NCI-H2196 treated with DMSO at 0.1 percent for 48 hours (cell line): ENCODE measurements around the gene OSBPL10.

Source experiments
- DNase-seq: peaks from one replicate; lab custom pipeline; 2025; ENCODE audit not compliant: unreplicated experiment; lab: John Stamatoyannopoulos, UW

Gene OSBPL10

DNA sequence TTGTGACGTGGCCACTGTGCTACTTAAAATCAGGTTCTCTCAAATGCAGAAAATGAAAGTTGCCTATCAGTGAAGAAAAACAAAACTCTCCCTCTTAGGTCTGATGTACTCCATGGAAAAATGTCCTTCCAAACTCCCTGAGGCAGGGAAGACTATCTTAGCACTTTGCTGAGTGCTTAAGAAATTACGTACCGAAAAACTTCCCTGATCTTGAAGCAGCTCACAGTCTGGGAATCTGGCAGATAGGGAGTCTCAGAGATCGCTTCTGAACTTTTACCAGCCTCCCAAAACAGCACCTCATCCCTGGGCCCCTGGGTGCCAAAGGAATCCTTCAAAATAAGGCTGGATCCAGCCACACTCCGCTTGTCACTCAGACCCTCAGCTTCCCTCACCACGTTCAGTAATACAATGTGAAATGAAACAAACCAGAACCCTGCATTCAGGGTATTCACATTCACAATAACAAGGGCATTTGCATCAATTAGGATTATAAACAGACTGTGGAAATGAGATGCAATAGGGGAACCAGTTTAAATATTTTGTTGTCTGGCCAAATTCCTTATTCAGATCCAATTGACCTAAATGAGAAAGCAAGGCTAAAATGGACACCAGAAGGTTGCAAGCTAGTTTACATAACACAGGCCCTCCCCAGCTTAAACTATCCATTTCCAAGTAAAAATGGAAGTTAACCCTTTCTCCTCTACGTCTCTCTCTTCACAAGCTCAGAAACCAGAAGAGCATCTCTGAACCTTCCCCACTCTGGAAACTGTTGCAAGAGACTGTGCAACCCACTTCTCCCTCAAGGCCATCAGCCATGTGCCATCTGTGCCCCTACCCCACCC lies 20.9 kb downstream of the OSBPL10 start:
- DNase-seq: no peak

DNA sequence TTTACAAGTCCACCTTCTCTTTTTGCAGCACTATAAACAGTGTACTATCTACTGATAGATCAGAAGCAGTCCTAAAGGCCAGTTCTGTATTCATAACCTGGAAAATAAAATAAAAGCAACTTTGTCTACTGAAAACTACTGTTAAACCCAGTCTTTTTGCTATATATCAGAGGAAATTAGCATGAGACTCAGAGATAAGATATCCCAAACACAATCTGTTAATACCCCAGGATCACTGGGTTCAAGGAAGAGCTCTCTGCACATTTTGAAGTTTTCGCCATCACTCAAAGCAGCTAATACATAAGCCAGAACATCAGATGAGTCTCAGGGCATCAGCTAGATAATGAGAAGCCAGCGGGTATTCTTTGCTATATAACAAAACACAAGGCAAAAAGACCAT lies 21.8 kb downstream of the OSBPL10 start:
- DNase-seq: no peak

DNA sequence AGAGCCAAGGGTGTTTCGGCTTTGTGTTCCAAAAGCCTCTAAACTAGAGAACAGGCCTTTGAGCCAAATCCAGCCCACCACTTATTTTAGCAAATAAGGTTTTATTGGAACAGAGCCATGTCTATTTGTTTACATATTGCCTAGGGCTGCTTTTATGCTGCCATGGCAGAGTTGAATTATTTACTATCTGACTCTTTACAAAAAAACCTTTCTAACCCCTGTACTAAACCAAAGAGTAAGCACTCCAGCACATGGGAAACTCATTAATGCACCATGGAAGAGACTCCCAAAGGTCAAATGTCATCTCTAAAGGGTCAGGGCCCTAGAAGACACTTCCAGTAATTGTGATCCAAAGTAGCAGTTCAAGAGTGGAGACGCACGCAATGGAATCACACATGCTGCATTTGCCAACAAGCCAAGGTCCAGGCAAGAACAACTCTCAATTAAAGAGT lies 22.3 kb downstream of the OSBPL10 start:
- DNase-seq: peak; percentile 13

DNA sequence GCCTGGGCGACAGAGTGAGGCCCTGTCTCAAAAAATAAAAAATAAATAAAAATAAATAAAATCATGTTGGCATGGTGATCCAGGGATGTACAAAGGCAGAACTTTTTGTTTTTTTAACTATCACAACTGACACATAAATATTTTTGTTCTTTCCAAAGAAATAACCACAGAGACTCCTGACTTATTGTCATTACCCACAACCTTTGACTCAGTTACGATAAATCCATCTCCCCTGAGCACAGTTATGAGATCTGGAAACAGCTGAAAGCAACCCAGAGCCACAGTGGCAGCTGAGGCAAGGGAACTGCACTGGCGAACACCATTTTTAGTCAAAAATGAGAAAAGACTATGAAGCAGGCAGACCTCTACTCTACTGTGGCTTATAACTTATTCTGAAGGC lies 24.0 kb downstream of the OSBPL10 start:
- no peak for DNase-seq

DNA sequence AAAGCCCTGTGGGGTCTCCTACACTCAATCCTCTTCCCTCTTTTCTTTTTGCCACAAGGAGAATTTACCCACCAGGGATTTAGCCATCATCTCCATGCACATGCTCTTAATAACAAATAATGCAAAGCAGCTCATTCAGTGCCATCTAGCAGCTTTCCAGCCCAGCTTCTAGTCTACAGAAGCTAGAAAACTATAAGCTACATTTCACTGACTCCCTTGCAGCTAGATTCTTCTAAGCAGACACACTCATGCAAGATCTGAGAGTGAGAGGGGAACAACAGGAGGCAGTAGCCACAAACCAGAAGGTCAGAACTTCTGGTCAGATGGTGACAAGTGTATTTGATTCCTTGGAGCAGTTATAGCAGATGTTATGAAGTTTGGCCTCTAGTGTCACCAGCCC lies 25.5 kb downstream of the OSBPL10 start:
- DNase-seq: no peak

DNA sequence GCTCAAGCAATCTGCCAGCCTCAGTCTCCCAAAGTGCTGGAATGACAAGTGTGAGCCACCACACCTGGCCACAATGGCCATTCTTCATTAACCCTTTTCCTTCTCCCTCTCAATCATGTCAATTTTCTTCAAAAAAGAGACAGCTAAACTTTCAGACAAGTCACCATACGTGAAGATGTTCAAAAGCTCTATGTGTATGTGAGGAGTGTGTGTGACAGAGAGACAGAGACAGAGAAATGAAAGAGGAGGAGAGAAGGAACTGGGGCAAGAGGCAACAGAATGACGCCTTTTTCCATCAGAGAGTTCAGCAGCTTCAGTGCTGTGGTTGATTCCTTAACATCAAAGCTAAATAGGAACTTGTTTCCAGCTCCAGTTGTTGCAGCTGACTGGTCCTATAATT lies 27.4 kb downstream of the OSBPL10 start:
- DNase-seq: no peak

DNA sequence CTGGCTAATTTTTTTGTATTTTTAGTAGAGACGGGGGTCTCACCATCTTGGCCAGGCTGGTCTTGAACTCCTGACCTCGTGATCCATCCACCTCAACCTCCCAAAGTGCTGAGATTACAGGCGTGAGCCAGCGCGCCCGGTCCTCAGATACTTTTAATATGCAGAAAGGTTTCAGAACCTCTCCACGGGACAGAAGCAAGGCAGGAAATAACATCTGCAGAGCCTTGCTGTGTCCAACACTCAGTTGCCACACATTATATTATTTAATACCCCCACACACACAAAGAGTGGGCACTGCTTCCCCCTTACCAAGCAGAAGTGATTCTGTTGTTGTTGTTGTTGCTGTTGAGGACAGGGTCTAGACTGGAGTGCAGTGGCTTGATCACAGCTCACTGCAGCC lies 28.0 kb downstream of the OSBPL10 start:
- DNase-seq: no peak

DNA sequence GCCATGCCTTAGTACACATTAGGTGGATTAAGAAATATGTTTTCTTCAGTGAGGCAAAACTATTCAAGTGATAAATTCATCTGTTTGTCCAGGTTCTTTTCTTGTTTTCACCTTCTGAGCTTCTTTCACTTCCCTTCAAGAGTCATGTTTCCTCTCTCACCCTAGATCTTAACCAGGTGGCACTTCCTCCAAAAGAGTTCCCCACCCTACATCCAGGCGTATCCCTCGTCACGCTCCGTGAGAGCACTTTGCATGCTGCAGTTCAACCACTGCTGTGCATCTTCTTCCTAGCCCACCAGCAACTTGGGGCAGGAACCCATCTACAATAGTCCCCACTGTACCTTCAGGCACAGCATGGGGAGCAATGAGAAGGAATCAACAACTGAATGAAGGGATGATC lies 28.9 kb downstream of the OSBPL10 start:
- no peak for DNase-seq

DNA sequence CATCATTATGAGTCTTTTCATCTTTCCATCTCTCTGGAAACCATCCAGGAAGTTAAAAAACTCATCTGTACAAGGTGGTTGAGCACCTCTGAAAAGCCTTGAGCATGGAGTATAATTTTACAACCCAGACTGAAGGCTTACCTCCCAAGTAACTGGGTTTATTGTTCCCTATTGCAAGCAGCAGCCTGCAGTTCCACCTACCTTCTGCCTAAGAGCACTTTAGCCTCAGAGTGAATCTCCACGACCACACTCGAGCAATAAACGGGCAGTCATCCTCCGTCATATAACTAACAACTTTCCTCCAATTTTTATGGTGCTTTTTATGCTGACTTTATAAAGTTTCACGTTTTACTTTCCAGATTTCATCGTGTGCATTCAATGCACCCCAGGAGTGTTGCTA lies 32.8 kb downstream of the OSBPL10 start:
- DNase-seq: no peak

DNA sequence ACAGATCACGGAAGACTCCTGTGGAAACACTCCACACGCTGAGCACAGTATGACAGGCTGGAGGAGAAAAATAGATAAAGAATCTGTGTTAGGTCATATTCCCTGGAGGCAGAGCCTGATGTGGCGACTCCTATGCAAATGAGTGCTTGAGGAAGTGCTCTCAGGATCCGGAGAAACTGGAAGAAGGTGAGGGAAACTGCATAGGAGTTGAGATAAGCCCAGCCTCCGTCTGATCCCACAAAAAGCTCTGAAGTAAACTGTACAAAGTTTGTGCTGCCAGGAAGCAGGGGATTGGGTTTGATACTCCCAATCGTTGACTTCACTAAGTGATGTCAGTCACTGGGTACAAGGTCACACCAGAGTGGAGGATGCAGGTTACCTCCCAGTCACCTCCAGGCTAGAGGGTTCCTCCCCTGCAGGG lies 33.4 kb downstream of the OSBPL10 start:
- DNase-seq: no peak

DNA sequence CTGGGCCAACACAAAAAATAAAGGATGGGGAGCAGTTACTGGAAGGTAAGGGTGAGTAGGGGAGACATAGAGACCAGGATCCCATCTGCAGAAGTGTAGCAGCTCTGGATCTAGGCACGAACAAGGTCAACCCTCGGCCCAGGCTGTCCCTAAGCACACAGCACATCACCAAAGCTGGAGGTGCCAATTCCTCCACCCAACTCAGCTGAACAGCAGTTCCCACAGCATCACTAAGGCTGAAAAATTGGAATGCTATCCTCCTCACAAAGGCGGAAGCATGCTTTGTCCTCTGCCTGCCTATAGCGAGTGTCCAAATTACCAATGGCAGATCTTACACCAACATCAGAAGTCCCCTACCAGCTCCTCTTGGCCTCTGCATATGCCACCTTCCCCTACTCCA lies 33.9 kb downstream of the OSBPL10 start:
- no peak for DNase-seq

DNA sequence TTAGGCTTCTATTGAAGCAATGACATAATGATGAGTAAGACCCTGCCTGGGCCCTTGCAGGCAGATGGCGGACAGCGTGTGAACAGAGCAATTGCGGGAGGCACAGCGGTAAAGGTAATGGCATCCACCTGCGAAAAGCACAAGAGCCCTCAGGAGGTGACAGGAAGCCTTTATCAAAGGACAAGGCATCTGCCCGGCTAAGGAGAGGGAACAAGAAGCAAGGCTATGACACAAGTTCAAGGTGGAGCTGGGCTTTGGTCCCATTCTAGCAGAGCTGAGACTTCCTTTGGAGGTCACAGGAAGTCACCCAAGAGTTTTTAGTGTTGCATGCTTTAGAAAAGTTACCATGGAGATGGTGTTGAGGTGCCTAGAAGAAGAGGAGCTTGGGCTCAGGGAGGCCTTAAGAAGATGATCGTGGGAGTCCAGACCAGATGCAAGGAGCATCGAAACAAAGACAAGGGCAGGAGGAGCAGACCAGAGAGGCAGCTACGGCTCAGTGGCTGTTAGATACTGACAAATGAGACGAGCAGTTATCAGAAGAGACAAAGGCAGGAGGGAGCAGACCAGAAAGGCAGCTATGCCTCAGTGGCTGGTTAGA lies 34.5 kb downstream of the OSBPL10 start:
- no peak for DNase-seq

DNA sequence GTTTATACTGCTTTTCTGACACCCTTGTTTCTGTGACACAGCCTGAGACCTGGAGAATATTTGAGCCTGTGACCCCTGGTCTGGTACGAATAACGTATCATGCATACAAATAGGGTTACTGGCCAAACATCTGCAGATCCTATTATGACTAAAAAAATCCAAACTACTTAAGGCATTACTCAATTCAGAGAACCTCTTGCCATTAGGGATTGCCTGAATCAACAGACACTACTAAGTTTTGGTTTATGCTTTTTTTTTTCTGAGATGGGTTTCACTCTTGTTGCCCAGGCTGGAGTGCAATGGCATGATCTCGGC lies 35.4 kb downstream of the OSBPL10 start:
- no peak for DNase-seq

DNA sequence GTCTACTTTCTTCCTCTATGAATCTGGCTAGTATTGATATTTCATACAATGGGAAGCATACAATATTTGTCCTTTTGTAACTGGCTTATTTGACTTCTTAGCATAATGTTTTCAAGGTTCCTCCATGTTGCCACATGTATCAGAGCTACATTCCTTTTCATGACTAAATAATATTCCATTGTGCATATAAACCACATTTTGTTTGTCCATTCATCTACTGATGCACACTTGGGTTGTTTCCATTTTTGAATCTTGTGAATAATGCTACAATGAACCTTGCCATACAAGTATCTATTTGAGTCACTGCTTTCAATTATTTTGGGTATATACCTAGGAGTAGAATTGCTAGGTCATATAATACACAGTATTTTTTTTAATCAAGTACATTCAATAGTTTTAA lies 38.0 kb downstream of the OSBPL10 start:
- DNase-seq: no peak

DNA sequence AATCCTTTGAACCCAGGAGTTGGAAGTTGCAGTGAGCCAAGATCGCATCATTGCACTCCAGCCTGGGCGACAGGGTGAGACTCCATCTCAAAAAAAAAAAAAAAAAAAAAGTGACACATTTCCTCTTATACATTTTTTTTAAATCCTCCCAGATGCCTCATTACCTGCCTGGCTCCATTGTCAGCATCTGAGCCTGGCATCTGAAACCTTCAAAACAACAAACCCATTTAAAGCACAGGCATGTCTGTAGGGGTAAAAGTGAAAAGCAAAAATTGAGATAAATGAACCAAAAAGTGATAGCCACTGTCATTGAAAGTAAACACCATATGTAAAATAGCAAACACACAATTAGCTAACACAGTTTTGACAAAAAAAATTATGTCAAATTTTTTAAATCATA lies 38.6 kb downstream of the OSBPL10 start:
- no peak for DNase-seq

DNA sequence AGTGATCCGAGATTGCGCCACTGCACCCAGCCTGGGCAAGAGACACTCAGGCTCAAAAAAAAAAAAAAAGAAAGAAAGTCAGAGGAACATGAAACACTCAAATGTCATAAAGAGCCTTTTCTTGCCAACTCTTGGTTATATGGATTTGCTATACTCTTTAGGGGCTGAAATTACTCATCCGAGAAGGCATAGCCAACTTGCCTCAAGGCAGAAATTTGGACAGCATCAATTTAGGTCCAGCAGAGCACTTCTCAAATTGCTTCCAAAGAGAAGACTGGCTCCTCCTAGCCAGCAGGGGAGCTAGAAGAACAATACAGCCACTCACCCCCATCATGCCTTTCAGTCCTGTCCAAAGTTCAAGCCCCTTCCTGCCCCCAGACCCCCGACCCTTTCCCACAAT lies 43.8 kb downstream of the OSBPL10 start:
- no peak for DNase-seq

DNA sequence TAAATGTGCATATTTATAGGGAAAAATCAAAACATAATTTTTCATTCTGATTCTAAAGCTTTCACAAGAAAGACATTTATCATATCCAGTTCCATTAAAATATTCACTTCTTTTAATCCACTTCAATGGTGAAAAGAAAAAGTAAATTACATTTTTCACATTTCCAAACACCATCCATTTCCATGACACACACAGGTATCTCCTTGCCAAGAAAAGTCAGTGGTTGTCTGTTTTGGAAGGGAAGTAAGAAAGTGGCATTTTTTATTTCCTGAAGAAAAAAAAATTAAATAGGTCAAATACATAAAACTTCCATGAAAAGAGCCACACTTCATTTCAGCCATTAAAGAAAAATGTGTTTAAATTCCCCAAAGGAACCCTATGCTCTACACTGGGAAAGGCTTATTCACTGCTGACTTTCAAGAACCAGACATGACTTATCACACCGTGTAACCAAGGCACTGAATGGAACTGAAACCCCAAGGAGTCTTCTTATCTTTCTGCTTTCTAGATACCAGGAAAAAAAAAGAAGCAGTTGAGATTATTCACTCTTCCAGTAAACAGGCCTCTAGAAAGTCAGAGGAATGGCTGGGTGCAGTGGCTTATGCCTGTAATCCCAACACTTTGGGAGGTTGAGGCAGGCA lies 44.5 kb downstream of the OSBPL10 start:
- no peak for DNase-seq

DNA sequence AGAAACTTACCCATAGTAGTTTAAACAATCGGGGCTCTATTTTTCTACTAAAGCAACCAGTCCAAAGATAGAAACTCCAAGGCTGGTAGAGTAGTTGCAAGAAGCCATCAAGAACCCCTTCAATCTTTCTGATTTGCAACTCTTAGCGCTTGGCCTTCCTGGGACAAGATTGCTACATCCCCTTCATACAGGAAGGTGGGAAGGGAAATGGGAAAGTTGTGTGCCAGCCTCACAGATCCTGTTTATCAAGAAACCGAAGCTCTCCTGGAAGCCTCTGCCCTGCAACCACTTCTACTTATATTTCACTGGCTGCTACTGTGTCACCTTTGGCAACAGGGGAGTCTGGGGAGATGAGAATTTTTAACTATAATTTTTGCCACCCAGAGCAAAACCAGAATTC lies 46.2 kb downstream of the OSBPL10 start:
- DNase-seq: no peak

DNA sequence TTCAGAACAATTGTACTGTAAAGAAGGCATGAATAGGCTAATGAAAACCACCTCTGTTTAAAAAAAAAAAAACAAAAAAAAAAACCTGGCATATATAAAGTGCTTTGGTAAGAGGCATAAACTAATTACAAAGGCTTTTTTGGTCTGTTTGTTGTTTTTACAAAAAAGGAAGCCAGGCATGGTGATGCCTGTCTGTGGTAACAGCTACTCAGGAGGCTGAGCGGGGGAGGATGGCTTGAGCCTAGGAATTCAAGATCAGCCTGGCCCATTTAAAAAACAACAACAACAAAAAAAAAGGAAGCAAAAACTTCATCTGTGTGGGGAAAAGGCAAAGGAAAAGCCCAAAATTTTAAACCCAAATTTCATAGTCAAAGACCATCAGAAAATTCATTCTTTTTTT lies 47.0 kb downstream of the OSBPL10 start:
- no peak for DNase-seq

DNA sequence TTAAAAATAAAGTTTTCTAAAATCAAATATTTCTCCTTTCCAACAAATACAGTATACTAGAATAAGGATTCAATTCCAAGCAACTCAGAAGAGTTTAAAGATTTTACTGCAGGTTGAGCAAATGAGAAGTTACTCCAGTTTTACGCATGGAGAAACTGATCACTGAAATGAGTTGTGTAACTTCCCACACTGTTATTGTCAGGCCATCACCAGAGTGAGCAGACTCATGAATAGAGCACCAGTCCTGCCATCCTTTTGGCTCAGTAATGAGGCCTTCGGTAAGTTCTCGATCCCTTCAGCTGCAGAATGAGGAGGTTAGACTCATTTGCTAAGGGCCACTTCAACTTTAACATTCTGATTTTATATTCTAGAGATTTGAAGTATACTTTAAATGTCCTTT lies 48.1 kb downstream of the OSBPL10 start:
- DNase-seq: no peak

DNA sequence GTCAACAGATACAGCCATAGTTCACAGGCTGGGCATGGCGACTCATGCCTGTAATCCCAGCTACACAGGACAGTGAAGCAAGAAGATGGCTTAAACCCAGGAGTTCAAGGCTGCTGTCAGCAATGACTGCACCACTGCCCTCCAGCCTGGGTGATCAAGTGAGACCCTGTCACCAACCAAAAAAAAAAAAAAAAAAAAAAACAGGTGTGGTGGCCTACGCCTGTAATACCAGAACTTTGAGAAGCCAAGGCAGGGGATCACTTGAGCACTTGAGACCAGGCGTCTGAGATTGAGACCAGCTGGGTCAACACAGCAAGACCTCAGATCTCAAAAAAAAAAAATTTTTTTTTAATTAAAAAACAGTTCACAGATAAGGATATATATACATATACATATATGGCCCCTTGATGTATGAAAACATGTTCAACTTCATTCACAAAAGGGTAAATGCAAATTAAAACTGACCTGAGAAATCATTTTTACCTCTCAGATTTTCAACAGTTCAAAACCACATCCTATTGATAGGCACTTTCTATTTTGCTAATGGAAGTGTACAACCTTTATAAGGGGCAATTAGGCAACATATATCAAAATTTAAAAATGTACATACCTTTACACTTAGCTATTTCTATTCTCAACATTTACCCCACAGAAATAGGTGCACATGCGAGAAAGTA lies 51.1 kb downstream of the OSBPL10 start:
- DNase-seq: no peak

DNA sequence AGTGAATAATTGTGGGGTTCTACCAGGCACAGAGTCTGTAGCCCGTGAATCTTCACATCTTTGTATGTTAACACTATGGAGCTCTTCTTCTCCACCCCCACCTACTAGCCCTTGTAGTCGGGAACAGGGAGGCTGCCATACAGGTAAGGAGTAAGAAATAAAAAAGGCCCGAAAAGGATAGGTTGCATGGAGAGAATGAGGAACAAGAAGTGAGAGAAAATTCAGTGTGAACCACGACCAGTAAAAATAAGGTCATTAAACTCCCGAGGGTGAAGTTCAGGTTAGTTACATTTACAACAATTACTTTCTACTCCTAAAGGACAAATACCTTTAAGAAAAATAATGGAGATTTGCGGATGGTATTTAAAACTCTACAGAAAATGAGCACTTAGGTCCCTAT lies 53.3 kb downstream of the OSBPL10 start:
- DNase-seq: no peak
